Testis (tissue), 2 donors: ENCODE data around the gene PRODH.
"Not testable (repeated sequence)": the region's sequence is repeated elsewhere in the genome, so short reads cannot be mapped to it uniquely, and the experiment has no call there.

Experiments used
- CTCF ChIP-seq, 3 experiments: fragments of 450-650 bp in 2 of 3; fragments of 200-600 bp in 1 of 3; sonication (generic) in 1 of 3; IDR thresholded peaks; one replicate each; pipeline ENCODE4 v1.5.1; 2016 to 2019; ENCODE audit warnings: antibody characterized with exemption in 3 of 3, mild to moderate bottlenecking in 2 of 3, moderate library complexity in 1 of 3
- POLR2A ChIP-seq: fragments of 450-650 bp; IDR thresholded peaks from one replicate; pipeline ENCODE4 v1.6.1; 2017; ENCODE audit warnings: antibody characterized with exemption, mild to moderate bottlenecking, moderate library complexity

- not testable (repeated sequence) for TF ChIP-seq CTCF (IDR thresholded peaks at IDR 0.05); POLR2A
Measured at GRCh38 chr22:18938691-18939090, 2.6 kb upstream of the PRODH start.
